Effector CD8-positive, alpha-beta T cell (primary cell): Measurements from ENCODE around the gene PDE9A.
A peak's percentile ranks its signal among the peaks of the same experiment; 100 is the strongest.
"Not testable (repeated sequence)": the region's sequence is repeated elsewhere in the genome, so short reads cannot be mapped to it uniquely, and the experiment has no call there.

Experiments
- DNase-seq: peaks from one replicate; lab custom pipeline; 2025; lab: John Stamatoyannopoulos, UW

PDE9A gene

DNA sequence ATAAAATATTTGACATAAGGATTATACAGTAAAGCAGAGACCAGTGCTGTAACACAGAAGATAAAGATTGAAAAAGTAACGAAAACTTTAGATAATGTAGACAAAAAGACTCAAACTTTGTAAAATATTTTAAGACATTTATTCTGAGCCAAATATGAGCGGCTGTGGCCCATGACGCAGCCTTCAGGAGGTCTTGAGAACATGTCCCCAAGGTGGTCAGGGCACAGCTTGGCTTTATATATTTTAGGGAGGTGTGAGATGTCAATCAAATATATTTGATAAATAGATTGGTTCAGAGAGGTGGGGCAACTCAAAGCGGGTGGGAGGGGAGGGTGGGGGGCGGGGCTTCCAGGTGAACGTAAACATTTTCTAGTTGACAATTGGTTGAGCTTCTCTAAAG is 144.7 kb downstream of the PDE9A start:
- DNase-seq = no peak

- DNase-seq = no peak
Observed at GRCh38 chr21:42799516-42799915, 146.1 kb downstream of the PDE9A start.

DNA sequence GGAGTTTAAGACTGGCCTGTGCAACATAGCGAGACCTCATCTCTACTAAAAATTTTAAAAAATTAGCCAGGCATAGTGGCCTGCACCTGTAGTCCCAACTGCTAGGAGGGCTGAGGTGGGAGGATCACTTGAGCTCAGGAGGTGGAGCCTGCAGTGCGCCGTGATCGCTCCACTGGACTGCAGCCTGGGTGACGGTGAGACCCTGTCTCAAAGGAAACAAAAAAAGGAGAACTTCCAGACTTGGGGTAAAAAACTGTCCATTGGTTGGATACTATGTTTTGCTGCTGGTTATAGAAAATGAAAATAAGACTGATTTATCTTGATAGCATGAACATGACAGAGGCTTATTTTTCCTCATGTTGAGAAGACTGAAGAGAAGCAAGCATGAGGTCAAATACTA is 146.5 kb downstream of the PDE9A start:
- DNase-seq = no peak

DNA sequence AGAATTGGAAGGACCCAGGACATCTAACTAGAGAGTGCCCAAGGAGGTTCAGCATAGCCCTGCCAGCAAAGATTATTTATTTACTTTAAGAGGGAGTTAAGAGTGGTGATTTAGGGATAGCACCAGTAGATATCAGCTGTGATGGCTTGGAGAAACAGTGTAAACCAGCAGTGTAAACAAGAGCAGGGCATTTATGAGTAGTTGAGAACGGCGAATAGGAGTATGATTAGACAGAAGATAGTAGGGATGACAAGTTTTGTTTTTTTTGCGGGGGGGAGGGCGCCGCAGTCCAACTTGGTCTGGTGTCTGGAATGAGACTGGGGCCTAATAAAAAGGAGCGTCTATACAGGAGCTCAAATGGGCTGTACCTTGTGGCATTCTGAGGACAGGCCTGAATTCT is 148.2 kb downstream of the PDE9A start:
- not testable (repeated sequence) for DNase-seq

DNA sequence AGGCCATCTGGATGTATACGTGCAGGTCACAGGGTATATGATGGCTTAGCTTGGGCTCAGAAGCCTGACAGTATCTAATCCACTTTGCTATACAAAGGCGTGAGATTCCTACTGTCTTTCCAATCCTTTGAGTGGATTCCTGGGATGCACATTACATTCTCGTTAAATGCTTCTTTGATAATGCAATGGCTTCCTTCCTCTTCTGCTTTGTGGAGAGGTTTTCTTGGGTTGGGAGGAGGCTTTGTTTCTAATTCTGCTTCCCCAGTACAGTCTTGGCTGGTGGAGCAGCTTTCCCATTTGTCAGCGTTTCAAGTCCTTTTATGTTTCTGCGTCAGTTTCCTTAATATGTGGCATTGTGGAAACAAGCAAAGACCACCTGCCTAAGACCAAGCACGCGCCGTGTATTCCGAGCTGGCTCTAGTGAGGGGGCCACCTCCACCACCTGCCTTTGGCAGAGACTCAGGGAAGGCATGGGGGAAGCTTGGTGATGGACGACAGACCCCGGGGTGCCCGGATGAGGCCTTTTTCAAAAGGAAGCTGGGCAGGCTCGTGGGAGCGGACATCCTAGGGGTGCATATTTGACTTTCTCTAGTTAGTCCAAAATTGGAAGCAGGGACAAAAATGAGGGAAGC is 153.2 kb downstream of the PDE9A start:
- DNase-seq = no peak

GRCh38 chr21:42807293-42807895 is 154.0 kb downstream of the PDE9A start:
- DNase-seq = not testable (repeated sequence)

DNA sequence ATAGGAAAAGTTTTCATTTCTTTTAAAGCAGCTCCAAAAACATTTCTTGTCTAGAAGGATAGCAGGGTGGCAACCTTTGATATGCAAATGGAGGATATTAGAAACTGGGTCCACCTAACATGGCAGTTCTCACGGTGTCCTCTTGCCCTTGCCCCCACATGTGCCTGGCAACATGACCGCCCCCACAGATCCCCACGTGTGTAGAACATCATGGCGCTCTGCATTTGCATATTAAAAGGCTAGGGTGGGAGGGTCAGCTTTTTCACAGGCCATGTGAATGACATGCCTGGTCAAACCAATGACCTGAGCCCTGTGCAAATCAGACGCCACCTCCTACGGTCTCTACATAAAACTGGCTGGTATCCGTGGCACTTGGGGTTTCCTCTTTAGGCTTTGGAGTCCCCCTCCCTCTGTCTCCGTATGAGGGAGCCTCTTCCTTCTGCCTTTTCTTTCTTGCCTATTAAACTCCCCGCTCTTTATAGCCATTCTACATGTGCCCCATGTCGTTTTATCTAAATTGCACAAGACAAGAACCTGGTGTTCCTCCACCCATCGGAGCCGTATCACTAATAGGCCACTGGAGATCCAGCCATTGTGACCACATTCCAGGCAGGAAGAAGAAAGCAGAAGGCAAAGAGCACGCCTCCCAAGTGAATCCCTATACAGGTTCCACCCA is 154.7 kb downstream of the PDE9A start:
- no peak for DNase-seq

DNA sequence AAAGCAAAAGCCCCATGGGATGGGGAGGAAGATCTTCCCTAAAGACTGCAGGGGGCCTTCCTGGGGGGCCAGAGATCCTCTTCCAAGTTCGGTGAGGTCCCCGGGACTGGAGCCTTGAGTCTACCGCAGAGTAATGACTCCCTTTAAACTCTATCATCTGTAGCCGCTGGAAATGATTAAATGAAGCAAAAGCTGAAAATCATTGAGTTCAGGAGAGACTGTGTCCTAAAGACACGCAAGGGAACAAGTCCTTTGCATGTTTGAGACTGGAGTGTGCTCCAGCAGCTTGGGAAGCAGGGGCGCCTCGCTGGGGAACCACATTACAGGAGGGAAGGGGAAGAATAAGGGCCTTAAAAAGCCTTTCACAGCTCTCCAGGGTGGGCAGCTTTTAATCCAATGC is 155.8 kb downstream of the PDE9A start:
- DNase-seq = no peak

- no peak for DNase-seq
Observed at GRCh38 chr21:42809577-42810475, 156.4 kb downstream of the PDE9A start.

DNA sequence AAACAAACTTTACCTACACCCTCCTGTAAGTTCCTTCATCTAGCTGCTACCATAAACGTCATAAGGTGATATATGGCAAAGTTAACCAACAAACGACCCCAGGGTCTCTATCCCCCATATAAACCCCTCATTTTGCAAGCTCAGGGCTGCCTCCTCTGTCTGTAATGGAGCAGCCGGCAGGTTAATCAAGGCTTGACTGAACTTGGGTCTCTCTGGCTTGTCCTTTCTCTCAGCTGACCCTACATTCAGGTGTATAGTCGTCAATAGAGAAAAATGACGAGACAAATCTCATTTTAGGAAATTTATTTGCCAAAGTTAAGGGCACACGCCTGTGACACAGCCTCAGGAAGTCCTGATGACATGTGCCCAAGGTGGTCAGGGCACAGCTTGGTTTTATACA is 158.5 kb downstream of the PDE9A start:
- no peak for DNase-seq

DNA sequence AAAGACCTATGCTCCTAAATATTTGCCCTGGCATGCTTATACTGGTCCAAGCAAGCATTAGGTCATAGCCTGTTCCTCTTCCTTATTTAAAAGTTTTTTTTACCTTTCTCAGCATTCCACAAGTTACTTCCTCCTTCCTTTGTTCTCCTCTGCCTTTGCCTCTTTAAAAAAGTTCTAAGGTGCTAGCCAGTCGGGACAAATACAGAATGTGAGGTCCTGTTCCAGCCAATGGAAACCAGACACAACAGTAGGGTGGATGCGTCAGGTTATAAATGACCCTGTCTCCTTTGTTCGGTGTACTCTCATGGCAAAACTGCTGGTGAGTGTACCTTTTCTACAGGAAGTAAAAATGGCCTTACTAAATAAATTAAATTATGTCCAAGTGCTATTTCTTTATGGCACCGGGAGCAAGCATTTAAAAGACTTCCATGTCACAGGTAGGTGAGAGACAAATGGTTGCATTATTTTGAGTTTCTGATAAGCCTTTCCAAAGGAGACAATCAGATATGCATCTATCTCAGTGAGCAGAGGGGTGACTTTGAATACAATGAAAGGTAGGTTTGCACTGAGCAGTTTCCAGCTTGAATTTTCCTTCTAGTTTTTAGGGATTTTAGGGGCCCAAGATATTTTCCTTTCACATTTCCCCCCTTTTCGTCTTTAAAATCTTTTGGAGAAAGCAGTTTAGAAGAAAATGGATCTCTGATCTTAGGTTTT is 159.3 kb downstream of the PDE9A start:
- not testable (repeated sequence) for DNase-seq

GRCh38 chr21:42815217-42815616 is 161.8 kb downstream of the PDE9A start:
- DNase-seq = no peak

DNA sequence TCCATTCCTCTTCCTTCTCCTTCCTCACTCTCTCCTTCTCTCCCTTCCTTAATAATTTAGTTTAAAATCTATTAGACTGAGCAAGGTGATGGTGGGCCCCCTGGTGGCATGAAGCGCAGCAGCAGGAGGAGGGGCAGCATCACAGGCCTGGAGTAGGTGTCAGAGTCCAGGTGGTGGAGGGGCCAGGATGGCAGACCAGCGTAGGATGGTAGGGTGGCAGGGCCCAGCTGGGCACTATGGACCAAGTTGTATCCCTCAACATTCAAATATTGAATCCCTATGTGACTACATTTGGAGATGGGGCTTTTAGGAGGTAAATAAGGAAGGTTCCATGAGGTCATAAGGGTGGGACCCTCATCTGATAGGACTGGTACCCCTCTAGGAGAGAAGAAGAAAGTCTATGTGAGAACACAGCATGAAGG is 164.9 kb downstream of the PDE9A start:
- DNase-seq = peak; percentile 28

DNA sequence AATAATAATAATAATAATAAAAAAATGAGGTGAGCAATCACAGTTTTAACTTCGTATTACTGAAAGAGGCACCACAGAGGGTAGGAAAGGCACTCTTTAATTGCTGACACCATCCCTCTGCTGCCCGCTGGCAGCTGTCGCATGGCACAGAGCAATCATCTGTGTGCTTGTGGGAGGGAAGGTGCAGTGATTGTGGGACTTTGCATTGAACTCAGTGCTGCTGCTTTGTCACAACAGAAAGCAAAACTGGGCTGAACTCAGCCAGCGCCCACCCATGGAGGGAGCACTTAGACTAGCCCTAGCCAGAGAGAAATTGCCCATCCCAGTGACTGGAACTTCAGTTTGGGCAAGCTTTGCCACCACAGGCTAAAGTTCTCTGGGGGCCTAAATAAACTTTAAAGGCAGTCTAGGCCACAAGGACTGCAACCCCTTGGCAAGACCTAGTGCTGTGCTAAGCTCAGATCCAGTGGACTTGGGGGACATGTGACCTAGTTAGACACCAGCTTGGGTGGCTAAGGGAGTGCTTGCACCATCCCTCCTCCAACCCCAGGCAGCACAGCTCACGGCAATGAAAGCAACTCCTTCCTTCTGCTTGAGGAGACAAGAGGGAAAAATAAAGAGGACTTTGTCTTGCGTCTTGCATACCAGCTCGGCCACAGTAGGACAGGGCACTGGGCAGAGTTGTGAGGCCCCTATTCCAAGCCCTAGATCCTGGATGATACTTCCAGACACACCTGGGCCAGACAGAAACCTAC is 166.6 kb downstream of the PDE9A start:
- DNase-seq = no peak

DNA sequence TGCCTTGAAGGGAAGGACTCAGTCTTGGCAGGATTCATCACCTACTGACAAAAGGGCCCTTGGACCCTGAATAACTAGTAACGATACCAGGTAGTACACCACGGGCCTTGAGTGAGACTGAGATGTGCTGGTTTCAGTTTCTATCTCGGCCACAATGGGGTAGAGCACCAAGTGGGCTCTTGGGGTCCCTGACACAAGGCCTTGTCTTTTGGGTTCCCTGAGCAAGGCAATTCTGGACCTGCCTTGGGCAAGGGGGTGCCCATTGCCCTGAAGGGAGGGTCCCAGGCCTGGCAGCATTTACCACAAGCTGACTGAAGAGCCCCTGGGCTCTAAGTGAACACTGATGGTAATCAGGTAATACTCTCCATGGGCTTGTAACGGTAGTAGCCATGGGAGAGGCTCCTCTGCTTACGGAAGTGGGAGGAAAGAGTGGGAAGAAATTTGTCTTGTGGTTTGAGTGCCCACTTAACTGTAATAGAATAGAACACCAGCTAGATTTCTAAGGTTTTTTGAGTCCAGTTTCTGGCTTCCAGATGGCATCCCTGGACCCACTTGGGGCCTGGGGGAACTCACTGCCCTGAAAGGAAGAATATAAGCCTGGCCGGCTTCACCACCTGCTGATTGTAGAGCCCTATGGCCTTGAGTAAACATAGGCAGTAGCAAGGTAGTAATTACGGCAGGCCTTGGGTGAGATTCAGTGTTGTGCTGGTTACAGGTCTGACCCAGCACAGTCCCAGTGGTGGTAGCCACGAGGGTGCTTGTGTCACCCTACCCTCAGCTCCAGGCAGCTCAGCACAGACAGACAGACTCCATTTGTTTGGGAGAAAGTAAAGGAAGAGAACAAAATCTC is 167.4 kb downstream of the PDE9A start:
- DNase-seq = no peak
